HG03280 (cell line): ENCODE results near the gene BLCAP.
"Not testable (repeated sequence)": the region's sequence is repeated elsewhere in the genome, so short reads cannot be mapped to it uniquely, and the experiment has no call there.

Experiments
- ATAC-seq: cut with Tn5 transposase; IDR thresholded peaks from one replicate; pipeline ENCODE4 v1.9.1; 2021; ENCODE audit warnings: mild to moderate bottlenecking, moderate library complexity; ENCODE audit not compliant: unreplicated experiment

The BLCAP gene

GRCh38 chr20:37558306-37558705 lies 30.6 kb upstream of the BLCAP start:
- no peak for ATAC-seq

DNA sequence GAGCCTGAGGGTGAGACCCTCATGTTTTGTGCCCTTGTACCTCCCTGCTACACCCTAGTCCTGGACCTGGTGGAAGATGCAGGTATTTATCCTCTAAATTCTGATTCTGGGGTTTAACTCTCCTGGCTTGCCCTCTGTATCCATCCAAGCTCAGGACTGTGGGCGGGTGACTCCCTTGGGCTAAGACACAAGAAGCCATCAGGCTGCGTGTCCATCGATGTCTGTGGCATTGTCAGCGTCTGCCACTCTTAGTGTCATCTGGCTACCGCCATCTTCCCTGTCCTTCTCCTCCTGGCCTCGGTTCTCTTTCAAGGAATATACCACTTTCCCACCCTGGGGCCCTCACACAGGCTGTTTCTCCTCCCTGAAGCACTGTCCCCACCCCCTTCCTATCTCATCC lies 28.9 kb upstream of the BLCAP start:
- ATAC-seq = no peak

GRCh38 chr20:37554721-37555298 lies 27.1 kb upstream of the BLCAP start:
- not testable (repeated sequence) for ATAC-seq

DNA sequence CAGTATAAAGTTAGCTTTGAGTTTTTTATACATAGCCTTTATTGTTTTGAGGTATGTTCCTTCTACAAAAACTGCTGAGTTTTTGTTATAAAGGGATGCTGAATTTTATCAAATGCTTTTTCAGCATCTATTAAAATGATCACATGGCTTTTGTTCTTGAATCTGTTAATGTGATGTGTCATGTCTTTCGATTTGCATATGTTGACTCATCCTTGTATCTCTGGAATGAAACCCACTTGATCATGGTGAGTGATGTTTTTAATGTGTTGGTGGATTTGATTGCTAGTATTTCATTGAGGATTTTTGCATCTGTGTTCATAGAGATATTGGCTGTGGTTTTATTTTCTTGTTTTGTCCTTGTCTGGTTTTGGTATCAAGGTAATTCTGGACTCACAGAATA lies 24.7 kb upstream of the BLCAP start:
- no peak for ATAC-seq

GRCh38 chr20:37551660-37552059 lies 24.0 kb upstream of the BLCAP start:
- ATAC-seq = not testable (repeated sequence)

DNA sequence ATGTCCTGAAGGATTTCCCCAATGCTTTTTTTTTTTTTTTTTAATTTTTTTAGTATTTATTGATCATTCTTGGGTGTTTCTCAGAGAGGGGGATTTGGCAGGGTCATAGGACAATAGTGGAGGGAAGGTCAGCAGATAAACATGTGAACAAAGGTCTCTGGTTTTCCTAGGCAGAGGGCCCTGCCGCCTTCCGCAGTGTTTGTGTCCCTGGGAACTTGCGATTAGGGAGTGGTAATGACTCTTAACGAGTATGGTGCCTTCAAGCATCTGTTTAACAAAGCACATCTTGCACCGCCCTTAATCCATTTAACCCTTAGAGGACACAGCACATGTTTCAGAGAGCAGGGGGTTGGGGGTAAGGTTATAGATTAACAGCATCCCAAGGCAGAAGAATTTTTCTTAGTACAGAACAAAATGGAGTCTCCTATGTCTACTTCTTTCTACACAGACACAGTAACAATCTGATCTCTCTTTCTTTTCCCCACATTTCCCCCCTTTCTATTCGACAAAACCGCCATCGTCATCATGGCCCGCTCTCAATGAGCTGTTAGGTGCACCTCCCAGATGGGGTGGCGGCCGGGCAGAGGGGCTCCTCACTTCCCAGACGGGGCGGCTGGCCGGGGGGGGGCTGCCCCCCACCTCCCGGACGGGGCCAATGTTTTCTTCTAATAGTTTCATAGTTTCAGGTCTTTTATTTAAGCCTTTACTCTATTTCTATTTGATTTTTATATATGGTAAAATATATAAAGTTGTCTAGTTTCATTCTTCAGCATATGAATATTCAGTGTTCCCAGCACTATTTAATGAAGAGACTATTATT lies 22.6 kb upstream of the BLCAP start:
- ATAC-seq = not testable (repeated sequence)

GRCh38 chr20:37547912-37548311 lies 20.2 kb upstream of the BLCAP start:
- ATAC-seq = no peak

GRCh38 chr20:37545516-37545915 lies 17.8 kb upstream of the BLCAP start:
- ATAC-seq = no peak

DNA sequence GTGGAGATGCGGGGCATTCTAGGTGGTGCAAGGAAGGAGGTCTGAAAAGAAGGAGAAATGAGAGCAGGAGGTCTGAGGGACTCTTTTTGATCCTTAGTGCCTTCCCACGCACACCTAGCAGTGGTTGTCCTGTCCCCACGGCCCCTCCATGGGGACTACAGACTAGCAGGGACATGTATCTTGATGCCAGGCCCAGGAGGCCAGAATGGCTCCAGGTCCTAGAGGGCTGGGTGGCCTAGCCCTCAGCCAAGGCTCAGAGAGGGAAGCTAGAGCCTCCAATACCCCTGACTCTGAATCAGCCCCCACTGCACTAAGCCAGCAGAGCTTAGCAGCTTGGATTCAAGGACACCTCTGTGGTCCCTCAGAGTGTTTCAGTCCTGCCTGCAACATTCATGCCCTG lies 16.7 kb upstream of the BLCAP start:
- ATAC-seq = no peak

DNA sequence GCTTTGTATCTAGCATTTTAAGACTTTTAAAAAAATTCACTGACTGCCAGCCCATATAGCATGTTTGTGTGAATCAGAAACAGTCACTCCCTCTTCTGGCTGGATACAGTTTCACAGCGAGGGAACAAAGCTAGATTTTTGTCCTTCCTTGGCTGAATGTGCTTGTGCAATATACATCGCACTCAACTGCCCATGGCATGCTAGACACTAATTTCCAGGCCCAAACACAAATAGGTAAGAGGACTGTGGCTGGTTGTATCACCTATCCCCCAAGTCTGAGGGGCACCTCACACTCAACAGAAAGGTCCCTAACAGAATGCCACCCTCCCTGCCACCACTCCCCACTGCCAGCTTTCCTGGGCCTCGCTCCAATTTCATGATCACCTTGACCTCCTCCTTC lies 16.2 kb upstream of the BLCAP start:
- no peak for ATAC-seq

DNA sequence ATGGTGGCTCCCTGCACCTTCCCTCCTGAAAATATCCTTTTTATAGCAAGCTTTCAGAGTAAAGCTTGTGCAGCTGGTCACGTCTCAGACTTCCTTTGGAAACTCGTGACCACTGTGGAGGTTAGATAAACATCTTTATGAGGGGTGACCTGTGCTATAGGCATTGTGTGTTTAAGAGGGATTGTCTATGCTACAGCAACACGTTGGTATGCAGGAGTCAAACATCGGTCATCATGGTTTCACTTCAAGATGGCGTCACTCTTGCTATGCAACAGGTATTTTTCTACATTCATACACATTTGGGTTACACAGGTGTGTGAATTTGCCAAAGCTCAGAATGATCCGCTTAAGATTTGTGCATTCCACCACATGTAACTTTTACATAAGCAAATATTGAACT lies 14.6 kb upstream of the BLCAP start:
- no peak for ATAC-seq

DNA sequence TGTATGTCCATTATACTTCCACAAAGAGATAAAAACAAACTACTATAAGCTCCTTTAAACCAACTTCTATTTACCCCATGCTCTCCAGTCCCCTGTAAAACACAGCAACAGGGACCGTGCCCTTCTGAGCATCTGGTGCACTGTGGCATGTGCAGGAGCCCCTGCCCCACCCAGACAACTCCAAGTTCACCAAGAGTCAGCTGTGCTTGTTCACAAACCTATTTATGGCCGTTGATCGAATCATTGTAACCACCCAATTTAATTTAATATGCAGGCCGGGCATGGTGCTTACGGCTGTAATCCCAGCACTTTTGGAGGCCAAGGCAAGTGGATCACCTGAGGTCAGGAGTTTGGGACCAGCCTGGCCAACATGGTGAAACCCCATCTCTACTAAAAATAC lies 13.7 kb upstream of the BLCAP start:
- ATAC-seq = no peak

DNA sequence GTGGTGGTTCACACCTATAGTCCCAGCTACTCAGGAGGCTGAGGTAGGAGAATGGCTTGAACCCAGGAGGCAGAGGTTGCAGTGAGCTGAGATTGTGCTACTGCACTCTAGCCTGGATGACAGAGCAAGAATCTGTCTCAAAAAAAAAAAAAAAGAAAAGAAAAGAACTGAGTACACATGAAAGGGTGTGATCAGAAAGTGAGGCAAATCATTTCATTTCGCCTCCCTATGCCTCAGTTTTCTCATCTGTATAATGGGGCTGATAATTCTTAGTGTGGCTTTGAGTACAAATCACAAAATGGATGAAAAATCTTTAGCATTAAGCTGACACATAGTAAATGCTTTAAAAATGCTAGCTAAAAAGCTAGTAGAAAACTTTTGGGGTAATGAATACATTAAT lies 13.2 kb upstream of the BLCAP start:
- not testable (repeated sequence) for ATAC-seq

GRCh38 chr20:37540001-37540400 lies 12.3 kb upstream of the BLCAP start:
- no peak for ATAC-seq

GRCh38 chr20:37539424-37539823 lies 11.7 kb upstream of the BLCAP start:
- ATAC-seq = no peak

DNA sequence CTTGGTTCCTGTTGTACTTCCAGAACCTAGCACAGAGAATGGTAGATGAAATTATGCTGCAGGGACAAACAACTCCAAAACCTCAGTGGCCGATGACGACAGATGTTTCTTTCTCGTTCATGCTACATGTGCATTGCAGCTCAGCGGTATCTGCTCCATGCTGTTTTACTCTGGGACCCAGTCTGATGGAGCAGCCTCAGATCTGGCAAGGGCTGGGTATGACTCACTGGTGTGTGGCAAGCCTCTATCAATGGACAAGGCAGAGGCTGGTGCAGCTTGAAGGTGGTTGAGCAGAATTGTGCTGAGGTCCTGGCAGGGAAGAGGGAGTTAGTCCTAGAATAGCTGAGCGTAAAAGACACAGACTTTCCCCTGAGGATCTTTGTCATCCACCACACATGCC lies 10.3 kb upstream of the BLCAP start:
- ATAC-seq = no peak

DNA sequence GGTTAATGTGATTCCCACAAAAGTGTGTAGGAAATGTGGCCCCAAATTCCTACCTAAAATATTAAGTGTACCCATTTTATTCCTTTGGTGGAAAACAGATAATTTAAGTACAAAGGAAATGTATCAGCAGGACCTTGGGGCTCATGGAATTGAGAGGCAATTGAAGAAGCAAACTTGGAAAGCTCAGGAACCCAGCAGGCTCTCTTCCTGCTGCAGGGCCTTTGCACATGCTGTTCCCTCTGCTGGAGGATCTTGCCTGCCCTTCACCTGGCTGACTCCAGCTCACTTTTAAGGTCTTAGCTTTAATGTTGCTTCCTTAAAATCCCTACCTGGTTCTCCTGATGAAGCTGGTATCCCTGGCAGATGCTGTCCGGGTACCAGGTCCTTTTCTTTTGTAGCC lies 9.8 kb upstream of the BLCAP start:
- ATAC-seq = no peak

DNA sequence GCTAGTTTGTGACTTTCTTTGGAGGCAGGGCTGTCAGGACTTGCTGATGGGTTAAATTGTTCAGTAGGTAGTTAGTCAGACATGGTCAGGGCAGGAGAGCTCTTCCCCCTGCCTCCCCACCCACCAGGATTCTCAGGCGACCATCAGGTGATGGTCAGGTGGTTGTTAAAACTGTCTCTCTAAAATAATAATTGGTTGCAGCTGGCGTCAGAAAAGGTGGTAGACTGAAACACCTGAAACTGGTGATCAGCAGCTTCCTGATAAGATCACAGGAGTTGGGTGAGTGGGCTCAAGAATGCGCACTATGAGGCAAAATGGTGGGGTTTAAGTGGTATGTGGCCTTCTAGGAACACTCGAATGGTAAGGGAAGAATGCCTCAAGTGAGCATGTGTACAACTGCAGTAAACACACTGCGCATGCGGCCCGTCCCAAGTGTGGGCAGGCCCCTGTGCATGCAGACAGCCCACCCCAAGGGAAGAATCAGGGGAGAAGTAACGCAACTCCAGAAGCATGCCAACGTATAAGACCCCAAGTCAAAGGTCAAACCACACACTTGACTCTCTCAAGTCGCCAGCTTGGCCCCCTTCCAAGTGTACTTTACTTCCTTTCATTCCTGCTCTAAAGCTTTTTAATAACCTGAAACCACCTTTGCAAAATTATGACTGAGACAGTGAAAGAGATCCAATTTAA lies 7.9 kb upstream of the BLCAP start:
- ATAC-seq = no peak

DNA sequence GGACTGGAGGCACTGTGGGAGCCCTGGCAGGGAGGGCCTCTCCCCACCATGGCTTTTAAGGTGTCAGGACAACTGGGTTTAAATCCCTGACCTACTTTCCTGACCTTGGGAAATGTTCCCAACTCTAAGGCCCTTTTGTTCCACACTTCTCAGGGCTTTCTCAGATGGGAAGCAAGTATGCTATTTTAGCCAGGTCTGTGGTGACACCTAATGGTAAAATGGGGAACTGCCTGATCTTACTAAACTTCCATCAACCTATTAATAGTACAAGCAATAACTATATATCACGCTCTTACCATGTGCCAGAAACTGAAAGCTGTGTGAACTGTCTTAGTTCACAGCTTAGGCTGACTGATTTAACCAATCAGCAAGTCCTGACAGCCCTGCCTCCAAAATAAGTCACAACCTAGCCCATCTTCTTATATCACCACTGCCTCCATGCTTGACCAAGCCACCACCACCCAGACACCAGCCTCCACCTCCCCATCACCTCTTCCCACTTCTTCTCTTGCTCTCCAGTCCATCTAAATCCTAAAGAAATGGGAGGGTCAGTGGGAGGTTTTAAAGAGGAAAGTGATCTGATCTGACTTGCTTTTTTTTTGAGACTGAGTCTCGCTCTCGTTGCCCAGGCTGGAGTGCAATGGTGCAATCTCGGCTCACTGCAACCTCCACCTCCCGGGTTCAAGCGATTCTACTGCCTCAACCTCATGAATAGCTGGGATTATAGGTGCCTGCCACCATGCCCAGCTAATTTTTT lies 6.9 kb upstream of the BLCAP start:
- no peak for ATAC-seq

- no peak for ATAC-seq
Measured at GRCh38 chr20:37533154-37533715, 5.6 kb upstream of the BLCAP start.

- no peak for ATAC-seq
Measured at GRCh38 chr20:37531856-37532255, 4.2 kb upstream of the BLCAP start.
